GM21786 (cell line): ENCODE measurements around the gene PLIN1.

ENCODE experiments used
- ATAC-seq: cut with Tn5 transposase; IDR thresholded peaks from one replicate; pipeline ENCODE4 v1.9.1; 2021; ENCODE audit not compliant: unreplicated experiment

PLIN1 gene

DNA sequence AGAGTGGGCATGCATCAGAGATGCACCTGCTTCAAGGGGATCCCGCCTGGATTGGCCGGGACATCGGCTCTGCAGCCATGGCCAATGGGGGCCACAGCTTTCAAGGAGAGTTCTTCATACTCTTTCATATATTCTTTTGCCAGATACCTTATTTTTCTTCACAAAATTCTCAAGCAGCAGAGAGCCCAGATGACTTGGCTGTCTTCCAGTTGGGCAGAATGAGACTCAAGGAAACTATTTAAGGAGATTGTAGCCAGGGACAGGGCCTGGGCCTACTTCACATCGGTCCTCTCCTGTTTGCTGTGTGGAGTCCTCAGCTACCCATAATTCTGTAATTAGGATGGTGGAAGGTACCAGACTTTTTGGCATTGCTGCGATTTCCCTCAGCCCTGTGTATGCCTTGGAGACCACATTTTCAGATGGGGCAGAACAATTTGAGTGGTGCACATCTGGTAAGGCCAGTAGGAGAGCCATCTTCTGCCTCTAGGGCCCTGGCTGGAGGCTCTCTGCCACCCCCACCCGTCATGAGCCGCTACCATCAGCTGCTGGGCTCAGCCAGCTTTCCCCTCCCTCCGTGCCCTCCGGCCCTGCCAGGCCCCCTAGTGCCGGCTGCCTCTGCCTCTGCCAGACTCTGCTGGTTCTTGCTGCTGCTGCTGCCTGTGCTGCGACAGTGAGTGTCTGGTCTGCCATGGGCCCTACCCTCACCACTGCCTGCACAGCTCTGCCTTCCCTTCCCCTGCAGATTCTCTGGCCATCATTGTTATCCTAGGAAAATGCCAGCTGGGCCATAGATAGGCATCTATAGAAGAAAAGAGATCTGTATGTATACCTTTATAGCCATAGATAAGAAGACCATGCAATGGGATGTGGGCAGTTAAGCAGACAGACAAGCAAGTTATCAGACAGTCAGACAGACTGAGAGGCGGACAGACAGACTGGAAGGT lies 6.7 kb downstream of the PLIN1 start:
- ATAC-seq, result no peak

DNA sequence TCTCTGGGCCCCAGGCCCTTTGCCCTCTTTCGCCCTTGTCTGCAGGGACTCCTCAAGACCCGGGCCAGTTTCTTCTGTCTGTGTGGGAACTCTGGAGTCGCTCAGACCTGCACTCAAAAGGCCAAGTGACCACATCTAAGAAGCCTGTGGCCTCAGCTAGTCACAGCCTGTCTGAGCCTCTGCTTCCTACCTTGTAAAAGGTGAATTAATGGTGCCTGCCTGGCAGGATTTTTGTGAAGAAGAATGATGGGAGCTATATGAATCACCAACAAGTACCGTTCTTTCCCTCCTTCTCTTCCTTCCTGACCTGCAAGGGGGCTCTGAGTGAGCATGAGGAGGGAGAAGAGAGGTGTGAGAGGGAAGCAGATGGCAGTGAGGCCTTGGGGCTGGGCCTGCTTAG lies 7.5 kb downstream of the PLIN1 start:
- no peak for ATAC-seq

GRCh38 chr15:89670971-89671560 lies 8.1 kb downstream of the PLIN1 start:
- no peak for ATAC-seq

DNA sequence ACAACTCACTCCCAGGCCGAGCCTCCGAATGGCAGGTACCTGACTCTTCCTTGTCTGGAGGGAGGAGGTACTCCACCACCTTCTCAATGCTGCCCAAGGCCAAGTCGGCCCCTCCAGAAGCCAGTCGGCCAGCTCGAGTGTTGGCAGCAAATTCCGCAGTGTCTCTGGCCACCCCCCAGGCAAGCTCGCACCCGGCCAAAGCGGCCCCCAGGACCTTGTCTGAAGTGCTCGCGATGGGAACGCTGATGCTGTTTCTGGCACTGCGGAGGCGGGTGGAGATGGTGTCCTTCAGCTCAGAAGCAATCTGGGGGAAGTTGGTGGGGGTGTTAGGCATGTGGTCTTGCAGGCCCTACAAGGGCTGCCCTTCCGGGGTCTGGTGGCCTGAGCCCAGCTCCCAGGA lies 9.2 kb downstream of the PLIN1 start:
- ATAC-seq, result no peak

DNA sequence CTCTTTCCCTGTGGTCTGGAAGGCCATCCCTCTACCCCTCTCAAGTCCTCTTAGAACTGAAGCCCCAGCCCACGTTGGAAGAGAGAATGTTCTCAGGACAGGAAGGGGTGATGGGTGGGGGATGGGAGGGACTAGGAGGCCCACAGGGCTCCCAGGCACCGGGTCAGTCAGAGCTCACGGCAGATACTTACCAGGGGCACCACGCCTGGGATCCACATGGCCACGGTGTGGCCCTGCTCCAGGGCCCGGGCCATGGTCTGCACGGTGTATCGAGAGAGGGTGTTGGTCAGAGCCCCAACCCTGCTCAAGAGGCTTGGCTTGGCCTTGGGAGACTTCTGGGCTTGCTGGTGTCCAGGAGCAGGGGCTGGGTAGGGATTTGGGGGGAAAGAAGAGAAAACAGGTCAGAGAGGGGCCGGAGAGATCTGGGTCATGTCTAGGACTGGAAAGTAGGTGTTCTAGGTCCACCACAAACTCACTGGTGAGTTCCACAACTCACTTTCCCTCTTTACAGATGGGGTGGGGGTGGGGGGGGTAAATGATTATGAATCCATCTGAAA lies 9.8 kb downstream of the PLIN1 start:
- no peak for ATAC-seq

DNA sequence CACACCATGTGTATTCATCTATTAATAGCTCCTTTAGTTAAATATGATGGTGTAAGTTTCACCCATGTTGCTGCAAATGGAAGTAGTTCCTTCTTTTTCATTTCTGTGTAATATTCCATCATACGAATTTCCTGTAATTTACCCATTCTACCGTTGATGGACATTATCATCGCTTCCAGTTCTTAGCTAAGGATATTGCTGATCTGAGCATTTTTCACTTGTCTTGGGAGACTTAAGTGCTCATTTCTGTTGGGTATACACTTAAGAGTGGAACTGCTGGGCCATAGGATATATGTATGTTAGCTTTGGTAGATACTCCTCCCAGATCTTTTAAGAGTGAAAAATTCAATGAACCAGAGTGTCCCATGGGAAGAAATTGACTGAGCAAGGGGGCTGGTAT lies 11.0 kb downstream of the PLIN1 start:
- ATAC-seq, result no peak

GRCh38 chr15:89667706-89667960 lies 11.5 kb downstream of the PLIN1 start:
- ATAC-seq, result no peak

GRCh38 chr15:89666858-89667705 lies 12.1 kb downstream of the PLIN1 start:
- no peak for ATAC-seq

DNA sequence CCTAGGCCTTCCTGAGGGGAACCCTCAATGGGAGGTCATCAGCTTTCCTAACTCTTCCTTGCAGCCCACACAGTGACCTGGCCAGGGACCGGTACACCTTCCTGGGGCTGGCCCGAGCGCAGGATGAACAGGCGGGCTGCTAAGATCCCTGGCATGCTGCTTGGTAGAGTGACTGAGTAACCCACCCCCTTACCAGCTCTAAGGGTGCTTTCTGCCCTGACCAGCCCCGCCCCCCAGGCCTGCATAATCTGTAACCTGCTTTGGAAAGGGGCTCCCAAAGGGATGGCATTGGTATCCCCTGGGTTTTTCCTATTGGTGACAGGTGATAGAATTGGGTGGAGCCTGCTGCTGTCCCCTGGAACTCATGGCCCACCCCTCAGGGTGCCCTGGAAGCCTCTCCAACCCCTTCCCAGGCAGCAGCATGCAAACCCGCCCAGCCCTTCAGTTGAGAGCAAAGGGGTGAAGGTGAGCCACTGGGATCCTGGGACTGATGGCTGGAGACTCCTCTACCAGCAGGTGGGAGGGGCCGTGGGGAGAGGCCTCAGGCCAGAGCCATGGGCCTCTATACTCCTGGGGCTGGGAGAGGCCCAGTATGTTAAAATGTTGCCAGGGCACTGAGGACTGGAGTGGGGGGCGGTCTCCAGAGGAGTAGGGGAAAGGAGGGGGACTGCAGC lies 12.8 kb downstream of the PLIN1 start:
- ATAC-seq, result no peak

- ATAC-seq, result peak; percentile 50
Measured at GRCh38 chr15:89665449-89666181, 13.6 kb downstream of the PLIN1 start.

DNA sequence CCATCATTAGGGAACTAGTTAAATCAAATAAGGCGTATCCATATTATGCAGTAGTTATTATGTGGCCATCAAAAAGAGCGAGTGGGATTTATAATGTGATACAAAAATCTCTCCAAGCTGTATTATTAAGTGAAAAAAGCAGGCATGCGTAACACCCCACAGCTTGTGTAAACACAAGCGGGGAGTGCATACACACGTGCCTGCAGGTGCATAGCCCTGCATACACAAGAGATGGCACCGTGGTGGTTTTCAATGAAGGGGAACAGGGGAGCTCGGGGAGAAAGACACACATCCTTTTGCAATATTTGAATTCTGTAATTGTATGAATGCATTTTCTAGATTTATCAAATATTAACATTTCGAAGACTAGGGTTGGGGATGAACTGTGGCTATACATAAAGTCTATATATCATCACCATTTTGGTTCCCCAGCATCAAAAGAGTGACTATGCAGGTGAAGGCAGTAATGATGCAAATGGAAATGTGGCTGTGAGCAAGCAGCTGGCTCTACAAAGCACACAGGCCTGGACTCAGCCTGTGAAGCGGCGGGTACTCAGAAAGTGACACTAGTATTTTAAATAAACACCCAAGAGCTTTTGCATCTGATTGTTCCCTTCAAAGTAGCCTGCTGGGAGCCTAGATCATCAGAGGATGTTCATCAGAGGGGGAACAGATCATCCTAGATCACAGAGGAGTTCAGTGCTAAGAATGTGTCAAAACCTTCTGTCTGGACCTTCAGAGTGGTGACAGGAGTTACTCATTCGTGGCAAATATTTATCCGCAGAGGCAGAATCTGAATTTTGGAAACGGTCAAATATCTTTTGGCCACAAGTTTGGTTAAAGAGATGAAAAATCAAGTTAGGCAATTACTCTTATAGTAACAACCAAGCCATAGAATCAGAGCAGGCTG lies 14.5 kb downstream of the PLIN1 start:
- ATAC-seq, result no peak

- ATAC-seq, result no peak
Measured at GRCh38 chr15:89662893-89663626, 16.1 kb downstream of the PLIN1 start.

GRCh38 chr15:89660556-89660955 lies 18.6 kb downstream of the PLIN1 start:
- ATAC-seq, result no peak

DNA sequence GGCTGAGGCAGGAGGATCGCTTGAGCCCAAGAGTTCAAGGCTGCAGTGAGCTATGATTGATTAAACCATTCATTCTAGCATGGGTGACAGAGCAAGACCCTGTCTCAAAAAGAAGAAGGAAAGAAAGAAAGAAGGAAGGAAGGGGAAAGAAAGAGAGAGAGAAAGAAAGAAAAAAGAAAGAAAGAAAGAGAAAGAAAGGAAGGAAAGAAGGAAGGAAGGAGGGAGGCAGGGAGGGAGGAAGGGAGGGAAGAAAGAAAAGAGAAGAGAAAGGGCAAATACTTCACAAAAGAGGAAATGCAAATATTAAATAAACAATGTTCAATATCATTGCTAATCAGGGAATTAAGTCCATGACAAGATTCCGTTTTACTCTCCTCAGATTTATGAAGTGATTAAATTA lies 19.9 kb downstream of the PLIN1 start:
- ATAC-seq, result no peak

- no peak for ATAC-seq
Measured at GRCh38 chr15:89657686-89658200, 21.4 kb downstream of the PLIN1 start.

DNA sequence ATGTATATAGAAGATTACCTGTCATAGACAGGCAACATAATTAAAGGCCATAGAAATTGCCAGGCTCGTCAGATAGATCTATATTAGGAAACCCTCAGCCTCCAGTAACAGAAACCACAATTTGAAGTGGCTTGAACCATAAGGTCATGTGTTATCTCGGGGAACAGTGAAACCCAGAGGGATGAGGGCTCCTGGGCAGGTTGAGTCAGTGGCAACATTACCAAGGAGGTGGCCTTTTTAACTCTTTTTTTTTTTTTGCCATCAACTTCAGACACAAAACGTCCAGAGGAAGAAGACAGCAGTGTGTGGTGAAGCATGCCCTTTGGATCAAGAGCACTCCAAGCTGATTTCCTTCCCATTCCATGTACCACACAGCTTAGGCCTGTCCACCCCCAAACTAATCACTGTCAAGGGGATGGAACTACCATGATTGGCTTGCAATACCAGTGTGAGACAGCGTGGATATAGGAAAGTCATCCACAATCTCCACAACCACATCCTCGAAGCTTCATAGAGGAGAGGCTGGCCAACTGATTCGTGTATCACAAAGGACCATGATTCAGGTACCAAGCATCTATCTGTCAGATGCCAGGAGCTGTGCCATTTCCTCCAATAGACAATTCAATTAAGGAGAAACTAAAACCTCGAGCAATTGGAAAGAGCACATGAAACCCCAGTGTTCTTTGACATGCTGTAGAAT lies 22.9 kb downstream of the PLIN1 start:
- no peak for ATAC-seq

GRCh38 chr15:89654847-89655805 lies 24.0 kb downstream of the PLIN1 start, which contains the start of gene KIF7:
TSS of gene KIF7 (minus strand) at chr15:89655467. CDS start at chr15:89652930, 2,537 bp downstream.
- ATAC-seq, result no peak
